Uterus (tissue), 2 donors: Measurements from ENCODE around the gene PKDREJ.

Experiments
- POLR2A ChIP-seq, 2 donors: fragments of 450-650 bp; IDR thresholded peaks; one replicate each; pipeline ENCODE4 v1.6.1; 2016; ENCODE audit warnings: antibody characterized with exemption in 2 of 2, mild to moderate bottlenecking in 1 of 2, moderate library complexity in 1 of 2
- TF ChIP-seq, protein P1 (sequence below), 4 experiments: fragments of 200-600 bp in 2 of 4; fragments of 450-650 bp in 2 of 4; sonication (generic) in 2 of 4; IDR thresholded peaks; one replicate each; pipeline ENCODE4 v1.5.1; 2016 to 2019; ENCODE audit warnings: antibody characterized with exemption in 4 of 4, mild to moderate bottlenecking in 2 of 4, moderate library complexity in 1 of 4

DNA sequence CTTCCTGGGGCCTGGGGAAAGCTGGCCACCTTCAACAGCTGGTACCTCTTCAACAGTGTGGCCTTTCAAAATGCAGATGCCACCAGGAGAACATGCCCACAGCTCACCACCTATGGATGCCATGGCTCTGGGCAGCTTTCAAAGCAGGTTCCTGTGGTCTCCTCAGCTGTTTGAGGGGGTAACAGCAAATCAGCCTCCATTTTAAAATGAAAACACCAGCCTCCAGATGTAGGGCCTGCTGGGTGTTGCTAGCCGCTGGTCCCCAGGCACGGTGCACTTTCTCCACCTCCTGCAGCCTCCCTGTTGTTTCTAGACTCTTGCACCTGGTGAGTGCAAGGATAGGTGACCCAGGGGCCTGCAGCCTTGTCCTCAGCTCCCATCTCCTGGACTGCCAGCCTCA, 23.1 kb downstream of the PKDREJ start:
- TF ChIP-seq, protein P1, sequence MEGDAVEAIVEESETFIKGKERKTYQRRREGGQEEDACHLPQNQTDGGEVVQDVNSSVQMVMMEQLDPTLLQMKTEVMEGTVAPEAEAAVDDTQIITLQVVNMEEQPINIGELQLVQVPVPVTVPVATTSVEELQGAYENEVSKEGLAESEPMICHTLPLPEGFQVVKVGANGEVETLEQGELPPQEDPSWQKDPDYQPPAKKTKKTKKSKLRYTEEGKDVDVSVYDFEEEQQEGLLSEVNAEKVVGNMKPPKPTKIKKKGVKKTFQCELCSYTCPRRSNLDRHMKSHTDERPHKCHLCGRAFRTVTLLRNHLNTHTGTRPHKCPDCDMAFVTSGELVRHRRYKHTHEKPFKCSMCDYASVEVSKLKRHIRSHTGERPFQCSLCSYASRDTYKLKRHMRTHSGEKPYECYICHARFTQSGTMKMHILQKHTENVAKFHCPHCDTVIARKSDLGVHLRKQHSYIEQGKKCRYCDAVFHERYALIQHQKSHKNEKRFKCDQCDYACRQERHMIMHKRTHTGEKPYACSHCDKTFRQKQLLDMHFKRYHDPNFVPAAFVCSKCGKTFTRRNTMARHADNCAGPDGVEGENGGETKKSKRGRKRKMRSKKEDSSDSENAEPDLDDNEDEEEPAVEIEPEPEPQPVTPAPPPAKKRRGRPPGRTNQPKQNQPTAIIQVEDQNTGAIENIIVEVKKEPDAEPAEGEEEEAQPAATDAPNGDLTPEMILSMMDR (IDR thresholded peaks at IDR 0.05): no peak
- no peak for TF ChIP-seq POLR2A (IDR thresholded peaks at IDR 0.05)
